ENCODE results near the gene ELMO2.
A peak's percentile ranks its signal among the peaks of the same experiment; 100 is the strongest.

The ELMO2 gene

GRCh38 chr20:46349742-46350056 is 56.7 kb downstream of the ELMO2 start:
- DNase-seq = peak; percentile 14

DNA sequence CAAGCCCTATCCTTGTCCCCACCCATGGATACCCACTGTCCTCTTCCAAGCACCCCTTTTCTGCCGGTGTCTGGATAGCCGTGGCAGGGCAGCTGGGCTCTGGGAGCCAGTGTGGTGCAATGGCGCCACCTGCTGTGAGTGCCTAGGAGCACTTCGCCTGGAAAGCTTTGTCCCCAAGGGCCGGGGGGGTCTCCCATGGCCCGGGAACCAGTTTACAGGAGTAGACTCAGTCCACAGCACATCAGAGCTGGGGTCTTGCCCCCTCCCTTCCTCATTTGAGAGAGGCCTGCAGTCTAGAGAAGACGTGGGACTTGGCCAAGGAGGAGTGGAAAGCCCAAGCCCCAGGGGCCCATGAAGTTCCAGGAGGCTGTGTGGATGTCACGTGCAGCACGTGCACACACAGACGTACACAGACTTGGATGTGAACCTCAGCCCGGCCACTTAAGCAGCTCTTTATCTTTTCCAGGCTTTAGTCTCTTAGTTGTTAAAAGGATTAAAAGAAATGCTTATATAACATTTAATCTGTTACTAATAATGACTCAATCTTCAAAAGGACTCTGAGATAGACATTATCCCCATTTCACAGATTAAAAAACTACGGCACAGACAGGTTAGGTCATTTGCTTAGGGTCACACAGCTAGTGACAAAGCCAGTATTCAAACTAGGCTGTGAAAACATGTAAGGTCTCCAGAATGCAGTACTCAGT is 57.2 kb downstream of the ELMO2 start:
- DNase-seq = peak; percentile 23

GRCh38 chr20:46347841-46348803 is 58.3 kb downstream of the ELMO2 start:
- DNase-seq = no peak

GRCh38 chr20:46346770-46347169 is 59.6 kb downstream of the ELMO2 start:
- no peak for DNase-seq

DNA sequence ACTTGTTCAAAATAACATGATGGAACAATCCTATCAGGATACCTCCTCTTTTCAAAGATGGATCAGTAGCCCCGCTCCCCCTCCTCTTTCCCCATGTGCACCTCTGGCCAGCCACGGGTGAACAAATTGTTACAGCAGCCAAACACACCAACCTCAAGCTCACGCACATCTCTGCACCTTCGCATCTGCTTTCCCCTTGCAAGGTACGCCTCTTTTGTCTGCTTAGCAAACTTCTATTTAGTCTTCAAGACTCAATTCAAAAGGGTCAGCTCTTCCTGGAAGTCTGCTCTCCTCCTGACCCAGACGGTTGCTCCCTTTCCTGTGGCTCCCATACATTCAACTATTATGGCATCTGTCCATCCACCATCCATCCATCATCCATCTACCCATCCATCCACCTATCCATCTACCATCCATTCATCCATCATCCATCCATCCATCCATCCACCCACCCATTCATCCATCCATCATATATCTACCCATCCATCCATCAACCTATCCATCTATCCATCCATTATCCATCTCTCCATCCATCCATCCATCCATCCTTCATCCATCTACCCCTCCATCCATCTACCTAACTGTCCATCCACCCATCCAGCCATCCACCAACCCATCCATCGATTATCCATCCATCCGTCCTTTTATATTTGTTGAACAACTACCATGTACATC is 61.8 kb downstream of the ELMO2 start:
- no peak for DNase-seq

GRCh38 chr20:46343975-46344357 is 62.4 kb downstream of the ELMO2 start:
- DNase-seq = no peak

- DNase-seq = no peak
Measured at GRCh38 chr20:46343348-46343974, 63.0 kb downstream of the ELMO2 start.

DNA sequence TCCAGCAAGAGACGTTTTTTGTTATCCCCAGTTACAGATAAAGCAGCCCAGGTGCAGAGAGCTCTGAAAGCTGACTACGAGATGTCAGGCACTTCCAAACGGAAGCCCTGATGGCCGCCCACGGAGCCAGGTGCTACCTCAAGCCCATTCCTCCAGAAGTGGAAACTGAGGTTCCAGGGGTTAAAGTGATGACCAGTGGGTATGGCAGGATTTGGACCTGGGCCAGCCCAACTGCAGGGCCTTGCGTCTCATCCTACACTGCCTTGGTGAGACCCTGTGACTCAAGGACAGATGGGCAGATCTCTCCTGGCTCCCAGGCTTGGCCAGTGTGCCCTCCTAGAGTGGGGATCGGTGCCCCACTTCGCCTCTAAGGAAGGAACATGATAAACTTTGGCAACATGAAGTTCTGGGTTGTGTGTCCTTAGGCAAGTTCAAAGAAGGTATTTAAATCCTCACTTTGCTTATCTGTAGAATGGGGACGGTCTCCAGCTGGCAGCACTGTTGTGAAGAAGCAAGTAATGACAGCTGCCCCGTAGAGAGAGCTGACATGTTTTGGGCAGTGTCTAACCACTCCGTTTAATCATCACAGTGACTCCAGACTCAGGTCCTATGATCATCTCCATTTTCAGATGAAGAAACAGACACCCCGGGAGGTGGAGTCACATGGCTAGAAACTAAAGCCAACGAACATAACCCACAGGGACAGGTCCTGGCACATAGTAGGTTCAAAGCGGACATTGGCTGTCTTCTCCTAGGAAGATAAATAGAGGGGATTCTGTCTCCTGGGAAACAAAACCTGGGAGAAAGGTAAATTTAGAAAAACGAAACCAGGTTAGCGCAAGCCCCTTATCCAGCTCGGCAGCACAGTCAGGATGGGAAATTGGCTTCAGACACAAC is 63.7 kb downstream of the ELMO2 start:
- DNase-seq = no peak

DNA sequence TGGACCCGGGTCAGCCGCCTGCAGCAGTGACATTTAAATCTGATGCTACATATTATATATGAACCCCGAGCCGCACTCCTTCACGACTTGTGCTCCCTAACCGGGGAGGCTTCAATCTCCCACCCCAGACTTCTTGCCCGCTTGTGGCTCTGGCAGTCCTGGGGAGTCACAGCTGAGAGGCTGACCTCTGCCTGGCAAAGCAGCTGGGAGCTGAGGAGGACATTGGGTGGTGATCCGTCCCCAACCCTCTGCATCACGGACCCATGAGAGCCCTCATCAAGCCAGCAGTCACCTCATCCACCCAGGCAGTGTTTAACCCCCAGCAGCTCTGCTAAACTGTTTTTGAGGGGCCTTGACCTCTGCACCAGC is 64.4 kb downstream of the ELMO2 start:
- no peak for DNase-seq

DNA sequence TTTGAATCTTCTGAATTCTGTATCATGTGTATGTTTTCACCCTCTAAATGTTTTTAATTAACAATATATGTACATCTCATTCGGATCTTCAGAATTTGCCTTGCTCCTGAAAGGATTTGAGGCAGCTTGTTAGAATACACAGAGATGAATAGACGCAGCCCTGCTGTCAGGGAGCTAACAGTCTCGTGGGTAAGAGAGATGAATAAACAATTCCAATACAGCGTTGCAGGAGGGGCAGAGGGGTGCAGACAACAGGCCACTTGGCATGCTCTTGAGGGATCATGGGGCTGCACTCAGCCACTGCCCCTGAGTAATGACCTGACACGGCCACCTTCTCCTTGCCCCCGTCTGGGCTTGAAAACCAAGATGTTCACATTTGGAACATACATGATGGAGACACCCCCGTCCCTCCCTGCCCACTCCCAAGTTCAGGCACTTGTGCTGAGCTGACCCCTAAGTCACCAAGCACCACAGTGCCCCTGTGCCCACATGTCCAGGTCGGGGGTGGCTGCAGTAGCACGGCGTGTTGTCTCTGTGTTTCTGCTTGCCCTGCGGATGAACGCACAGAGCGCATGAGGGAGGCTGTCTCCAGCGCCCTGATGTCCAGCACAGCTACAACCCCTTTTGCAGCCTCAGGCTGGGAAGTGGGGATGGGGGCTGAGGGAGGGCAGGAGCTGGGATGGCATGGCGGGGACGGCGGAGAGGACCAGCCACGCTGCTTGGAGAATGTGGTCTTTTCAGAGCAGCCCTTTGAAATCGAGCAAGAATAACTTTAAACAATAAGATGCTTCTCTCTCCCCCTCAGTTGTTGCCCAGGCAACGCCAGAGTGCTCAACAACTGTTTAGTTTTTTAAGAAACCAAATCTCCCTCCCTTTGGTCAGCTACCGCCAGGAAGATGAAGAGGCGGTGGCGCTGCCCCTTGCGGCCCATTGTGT is 65.1 kb downstream of the ELMO2 start:
- DNase-seq = no peak

GRCh38 chr20:46339037-46339436 is 67.4 kb downstream of the ELMO2 start:
- DNase-seq = no peak

GRCh38 chr20:46336735-46337134 is 69.7 kb downstream of the ELMO2 start:
- DNase-seq = no peak

- no peak for DNase-seq
Measured at GRCh38 chr20:46334303-46334904, 72.0 kb downstream of the ELMO2 start.

- no peak for DNase-seq
Measured at GRCh38 chr20:46333161-46333991, 73.0 kb downstream of the ELMO2 start.

GRCh38 chr20:46332373-46333160 is 73.8 kb downstream of the ELMO2 start:
- peak; percentile 28 for DNase-seq

GRCh38 chr20:46331611-46332361 is 74.6 kb downstream of the ELMO2 start:
- no peak for DNase-seq

- no peak for DNase-seq
Measured at GRCh38 chr20:46330831-46331371, 75.5 kb downstream of the ELMO2 start.
